Epithelial cell of umbilical artery (primary cell): ENCODE results near the gene STEAP1B. TPM values are rescaled to one million over a fixed set of nuclear protein-coding genes. Genes with fewer than 3 reads are reported as not detected.

Experiments
- total RNA-seq: library from RNA; depleted of rRNA; stranded (reverse); fragments of >200 nt; gene quantifications from 2 replicates; pipeline ENCODE4 v1.2.3, GENCODE V29; 2014

STEAP1B gene
- total RNA-seq: 51.3 and 124 TPM in 2 replicates

GRCh38 chr7:22499888-22500689 is at the start of gene STEAP1B:
TSS of gene STEAP1B (minus strand) at chr7:22500188. CDS start at chr7:22494855, 5,333 bp downstream.

Other genes with a start within 250 kb of the STEAP1B start
- 161 and 291 TPM in 2 replicates for gene RAPGEF5, start 143.0 kb downstream of the STEAP1B start, total RNA-seq
- 7.8 and 16.3 TPM in 2 replicates for gene IL6, start 227.0 kb upstream of the STEAP1B start, total RNA-seq